Prostate gland (tissue), 2 donors: ENCODE measurements around the gene TOP3B. TPM values are rescaled to one million over a fixed set of nuclear protein-coding genes. Genes with fewer than 3 reads are reported as not detected.

Experiments used
- DNase-seq: peaks from one replicate; pipeline ENCODE4 v3.0.0-alpha.2; 2019; ENCODE audit warnings: low spot score
- H3K27ac ChIP-seq, 2 donors: fragments of 200-600 bp; sonication (generic); 2 replicates each; pipeline ENCODE4 v1.5.1; 2017 to 2019
- H3K27me3 ChIP-seq: fragments of 200-600 bp; sonication (generic); replicated peaks from 2 replicates; pipeline ENCODE4 v1.5.1; 2019; ENCODE audit not compliant: insufficient read depth
- H3K36me3 ChIP-seq, 2 donors: fragments of 200-600 bp; sonication (generic); 1 replicate in 1 of 2; 2 replicates in 1 of 2; pipeline versions ENCODE4 v1.5.1 to v1.8.1; 2017 to 2019
- H3K4me1 ChIP-seq: fragments of 200-600 bp; sonication (generic); replicated peaks from 2 replicates; pipeline ENCODE4 v1.5.1; 2019
- H3K4me3 ChIP-seq, 2 donors: fragments of 200-600 bp; sonication (generic); 2 replicates each; pipeline ENCODE4 v1.5.1; 2017 to 2019
- H3K9me3 ChIP-seq: fragments of 200-600 bp; sonication (generic); 2 replicates; pipeline ENCODE4 v1.5.1; 2017
- CTCF ChIP-seq, 4 experiments: fragments of 200-600 bp in 2 of 4; fragments of 450-650 bp in 2 of 4; sonication (generic) in 2 of 4; IDR thresholded peaks; 1 replicate in 3 of 4; 2 replicates in 1 of 4; pipeline ENCODE4 v1.5.1; 2016 to 2019; ENCODE audit warnings: antibody characterized with exemption in 4 of 4, mild to moderate bottlenecking in 2 of 4, moderate library complexity in 2 of 4
- POLR2A ChIP-seq: fragments of 450-650 bp; IDR thresholded peaks from one replicate; pipeline ENCODE4 v1.6.1; 2016; ENCODE audit warnings: antibody characterized with exemption, mild to moderate bottlenecking
- POLR2AphosphoS5 ChIP-seq: sonication (generic); formaldehyde crosslinking; IDR thresholded peaks from one replicate; pipeline ENCODE4 v1.6.1; 2017; ENCODE audit warnings: antibody characterized with exemption
- WGBS: methylation state at CpG from one replicate; pipeline ENCODE4 v1.1.5; 2018; 5-methylcytosine and 5-hydroxymethylcytosine counted together
- intact Hi-C: fragments of 100-400 bp; cut with DNase I; formaldehyde crosslinking; loops from one replicate; pipeline ENCODE4 v1.14.2; 2022
- total RNA-seq, 2 donors: library from RNA; depleted of rRNA; stranded (reverse); fragments of >200 nt; gene quantifications; one replicate each; pipeline ENCODE4 v1.1.0, GENCODE V29; 2016

Gene TOP3B
- total RNA-seq, 2 donors from 2014 or later: 25.2 to 60.6 TPM

DNA sequence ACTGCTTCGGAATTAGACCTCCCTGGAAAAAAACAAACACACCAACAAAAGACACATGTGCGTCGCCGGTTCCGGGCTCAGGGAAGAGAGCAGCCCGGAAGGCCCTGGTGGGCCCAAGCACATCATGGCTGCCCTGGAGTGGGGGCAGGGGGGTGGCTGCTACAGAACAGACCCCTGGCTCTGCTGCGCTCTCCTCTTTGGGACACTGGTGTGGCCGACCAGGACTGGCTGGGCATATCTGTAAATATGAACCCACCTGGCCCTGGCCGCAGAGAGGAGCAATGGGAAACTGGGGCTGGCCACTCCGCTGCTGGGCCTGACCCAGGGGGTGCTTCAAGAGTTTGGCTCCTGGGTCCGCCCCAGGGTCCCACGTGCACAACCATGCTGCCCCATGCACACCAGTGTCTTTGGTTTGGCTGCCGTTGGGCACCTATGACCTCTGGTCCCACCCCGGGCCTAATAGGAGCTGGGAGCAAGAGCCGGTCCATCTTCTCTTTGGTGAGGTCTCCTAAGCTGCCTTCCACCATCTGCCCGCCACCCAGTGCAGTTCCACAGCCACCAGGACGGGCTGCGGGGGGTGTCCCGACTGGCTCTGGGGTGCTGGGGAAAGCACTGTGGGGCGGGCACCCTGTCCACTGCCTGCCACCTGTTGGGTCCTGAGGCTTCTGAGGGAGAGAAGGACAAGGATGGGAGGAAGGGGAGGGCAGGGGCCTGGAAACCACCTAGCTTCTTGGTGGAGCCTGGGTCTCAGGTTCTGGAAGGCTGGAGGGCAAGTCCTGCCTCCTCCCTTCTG lies 60.0 kb downstream of the TOP3B start:
- TF ChIP-seq POLR2AphosphoS5: no peak
- no peak for TF ChIP-seq CTCF (IDR thresholded peaks at IDR 0.05)
- TF ChIP-seq POLR2A: no peak
- WGBS: 89% methylated on average over 20 of the region's 20 CpGs
- Histone ChIP-seq H3K4me1 (no peaks in the 10 kb centered on the region), H3K36me3 (no peaks in the 10 kb centered on the region), H3K4me3 (no peak overlapping the region), H3K27me3 (no peaks in the 10 kb centered on the region), H3K9me3 (no peaks in the 10 kb centered on the region), H3K27ac (no peak overlapping the region)
- intact Hi-C loops: no loop called here
- DNase-seq: no peak

DNA sequence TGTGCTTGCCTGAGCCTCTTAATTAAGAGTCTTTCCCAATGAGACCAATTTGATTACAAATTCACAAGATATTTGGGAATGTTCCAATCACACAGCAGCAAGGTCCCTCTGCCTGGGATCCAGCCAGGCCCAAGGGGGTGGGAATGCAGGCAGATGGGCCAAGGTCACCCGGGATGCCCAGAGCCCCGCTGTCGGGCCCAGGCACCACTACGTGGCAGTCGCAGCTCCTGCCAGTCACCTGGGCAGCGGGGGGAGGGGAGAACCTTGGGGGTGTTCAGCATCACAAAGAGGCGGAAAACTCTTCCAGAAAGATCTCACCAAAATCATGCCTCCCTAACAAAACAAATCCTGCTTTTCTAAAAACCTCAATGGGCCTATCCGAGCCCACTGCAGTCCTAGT lies 60.9 kb downstream of the TOP3B start:
- intact Hi-C loops: no loop called here
- H3K27ac ChIP-seq: no peak overlapping the region
- no peaks in the 10 kb centered on the region for H3K36me3 ChIP-seq
- no peaks in the 10 kb centered on the region for H3K4me1 ChIP-seq
- WGBS: 73% methylated on average over 8 of the region's 8 CpGs
- H3K9me3 ChIP-seq: no peaks in the 10 kb centered on the region
- no peak overlapping the region for H3K4me3 ChIP-seq
- no peaks in the 10 kb centered on the region for H3K27me3 ChIP-seq
- DNase-seq: no peak
- TF ChIP-seq POLR2AphosphoS5: no peak
- no peak for TF ChIP-seq POLR2A
- TF ChIP-seq CTCF (IDR thresholded peaks at IDR 0.05): no peak

DNA sequence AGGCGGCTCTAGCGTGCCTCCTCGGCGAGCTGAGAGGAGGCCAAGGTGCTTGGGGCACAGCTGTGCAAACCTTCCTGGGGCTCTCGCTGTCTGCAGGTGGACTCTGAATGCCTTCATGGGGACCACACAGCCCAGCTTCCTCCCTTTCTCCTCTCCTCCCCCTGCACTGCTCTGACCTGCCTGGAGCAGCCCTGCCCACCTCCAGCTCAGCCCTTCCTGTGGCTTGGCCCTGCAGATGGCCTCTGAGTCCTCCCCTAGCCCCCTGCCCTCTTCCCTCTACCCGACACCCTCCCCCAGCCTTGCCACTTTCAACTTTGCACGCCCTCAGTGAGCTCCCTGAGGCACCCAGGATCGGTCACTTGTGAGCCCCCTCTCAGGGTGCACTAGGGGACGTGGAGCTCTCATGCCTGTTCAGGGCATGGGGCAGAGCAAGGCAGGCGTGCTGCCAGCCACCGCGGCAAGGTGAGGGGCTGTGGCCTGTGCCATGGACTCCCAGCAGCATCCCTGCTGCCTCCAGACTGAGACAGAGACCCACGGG lies 61.3 kb downstream of the TOP3B start:
- H3K4me3 ChIP-seq: no peak overlapping the region
- intact Hi-C loops: no loop called here

GRCh38 chr22:21920341-21921183 lies 62.0 kb downstream of the TOP3B start:
- 83% methylated on average over 16 of the region's 16 CpGs for WGBS
- TF ChIP-seq POLR2A (no peak), CTCF (IDR thresholded peaks at IDR 0.05) (no peak), POLR2AphosphoS5 (no peak)
- no peak for DNase-seq
- H3K4me1 ChIP-seq: no peaks in the 10 kb centered on the region
- intact Hi-C loops: no loop called here
- H3K27me3 ChIP-seq: no peaks in the 10 kb centered on the region
- no peaks in the 10 kb centered on the region for H3K36me3 ChIP-seq
- H3K4me3 ChIP-seq: no peak overlapping the region
- no peaks in the 10 kb centered on the region for H3K9me3 ChIP-seq
- H3K27ac ChIP-seq: no peak overlapping the region

More for the DNA sequence above, 61.3 kb downstream of the TOP3B start:
- WGBS: 79% methylated on average over 13 of the region's 13 CpGs
- DNase-seq: no peak
- Histone ChIP-seq H3K27me3 (no peaks in the 10 kb centered on the region), H3K9me3 (no peaks in the 10 kb centered on the region), H3K27ac (no peak overlapping the region), H3K4me1 (no peaks in the 10 kb centered on the region), H3K36me3 (no peaks in the 10 kb centered on the region)
- TF ChIP-seq POLR2AphosphoS5 (no peak), CTCF (IDR thresholded peaks at IDR 0.05) (no peak), POLR2A (no peak)
